Muscle layer of duodenum (tissue), 2 donors: ENCODE results near the gene GPR75.
"Not testable (repeated sequence)": the region's sequence is repeated elsewhere in the genome, so short reads cannot be mapped to it uniquely, and the experiment has no call there.

Source experiments
- H3K27ac ChIP-seq: one replicate; pipeline ENCODE4 v1.7.0; 2013; ENCODE audit warnings: mild to moderate bottlenecking, low read length
- H3K27me3 ChIP-seq: one replicate; pipeline ENCODE4 v1.7.0; 2013; ENCODE audit warnings: low read depth, mild to moderate bottlenecking, control low read depth, low read length
- H3K36me3 ChIP-seq, 2 donors: one replicate each; pipeline ENCODE4 v1.7.0; 2013; ENCODE audit warnings: low read length in 2 of 2, control low read depth in 1 of 2, mild to moderate bottlenecking in 1 of 2; ENCODE audit not compliant: insufficient read depth in 2 of 2, control insufficient read depth in 1 of 2
- H3K4me1 ChIP-seq, 2 donors: one replicate each; pipeline ENCODE4 v1.7.0; 2013; ENCODE audit warnings: low read length in 2 of 2, mild to moderate bottlenecking in 2 of 2, control low read depth in 1 of 2, moderate library complexity in 1 of 2; ENCODE audit not compliant: insufficient read depth in 2 of 2, control insufficient read depth in 1 of 2
- H3K4me3 ChIP-seq, 2 donors: one replicate each; pipeline ENCODE4 v1.7.0; 2013; ENCODE audit warnings: low read length in 2 of 2, low read depth in 1 of 2, mild to moderate bottlenecking in 1 of 2
- H3K9me3 ChIP-seq, 2 donors: one replicate each; pipeline ENCODE4 v1.7.0; 2013; ENCODE audit warnings: low read length in 2 of 2, control low read depth in 1 of 2, mild to moderate bottlenecking in 1 of 2; ENCODE audit not compliant: control insufficient read depth in 1 of 2
- donor health status: healthy.

GPR75 gene

DNA sequence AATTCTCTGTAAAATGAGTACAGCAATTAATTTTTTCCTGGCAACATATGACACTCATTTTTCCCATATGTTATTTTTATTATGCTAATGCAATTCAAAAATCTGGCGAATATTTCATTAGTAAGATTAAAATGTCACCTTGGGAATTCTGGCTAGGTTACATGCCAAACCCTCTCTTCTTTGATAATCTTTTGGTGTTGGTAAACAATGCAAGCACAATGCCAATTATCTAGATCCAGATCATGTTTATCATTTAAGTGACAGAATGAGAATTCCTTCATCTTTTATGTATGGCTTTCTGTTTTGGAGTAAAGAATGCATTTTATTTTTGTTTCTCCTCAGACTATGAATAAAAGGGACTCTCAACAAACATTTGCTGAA lies 33.7 kb downstream of the GPR75 start:
- H3K4me1 ChIP-seq, result no peaks in the 10 kb centered on the region
- peaks cover 0 to 4% of the 10 kb centered on the region in 2 donors for H3K36me3 ChIP-seq
- no peaks in the 10 kb centered on the region for H3K27me3 ChIP-seq
- H3K4me3 ChIP-seq, result no peak overlapping the region
- no peak overlapping the region for H3K27ac ChIP-seq
- H3K9me3 ChIP-seq, result no peaks in the 10 kb centered on the region

DNA sequence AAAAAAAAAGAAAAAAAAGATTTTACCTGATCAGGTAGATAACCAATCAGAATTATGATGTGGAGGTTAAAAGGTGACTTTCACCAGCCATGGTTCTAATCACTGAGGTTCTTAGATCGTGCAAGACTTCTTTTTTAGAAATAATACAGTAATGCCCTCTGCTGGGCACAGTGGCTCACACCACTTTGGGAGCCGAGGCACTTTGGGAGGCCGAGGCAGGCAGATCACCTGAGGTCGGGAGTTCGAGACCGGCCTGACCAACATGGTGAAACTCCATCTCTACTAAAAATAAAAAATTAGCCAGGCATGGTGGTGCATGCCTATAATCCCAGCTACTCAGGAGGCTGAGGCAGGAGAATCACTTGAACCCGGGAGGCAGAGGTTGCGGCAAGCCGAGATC lies 36.1 kb downstream of the GPR75 start:
- H3K4me3 ChIP-seq, H3K27me3 ChIP-seq, H3K27ac ChIP-seq: not testable (repeated sequence)

DNA sequence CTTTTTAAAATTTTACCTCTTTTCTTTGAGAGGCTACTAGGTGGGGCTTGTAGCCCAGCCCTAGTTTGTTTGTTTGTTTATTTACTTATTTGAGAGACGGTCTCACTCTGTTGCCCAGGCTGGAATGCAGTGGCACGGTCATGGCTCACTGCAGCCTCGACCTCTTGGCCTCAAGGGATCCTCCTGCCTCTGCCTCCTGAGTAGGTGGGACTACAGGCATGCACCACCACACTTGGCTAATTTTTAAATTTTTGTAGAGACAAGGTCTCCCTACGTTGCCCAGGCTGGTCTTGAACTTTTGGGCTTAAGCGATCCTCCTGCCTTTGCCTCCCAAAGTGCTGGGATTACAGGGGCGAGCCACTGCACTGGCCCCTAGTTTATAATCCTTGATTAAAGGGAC lies 38.0 kb downstream of the GPR75 start:
- no peak overlapping the region for H3K4me3 ChIP-seq

More for the DNA sequence above, 36.1 kb downstream of the GPR75 start:
- peaks cover 9 to 16% of the 10 kb centered on the region in 2 donors for H3K36me3 ChIP-seq
- H3K4me1 ChIP-seq, H3K9me3 ChIP-seq: not testable (repeated sequence)

DNA sequence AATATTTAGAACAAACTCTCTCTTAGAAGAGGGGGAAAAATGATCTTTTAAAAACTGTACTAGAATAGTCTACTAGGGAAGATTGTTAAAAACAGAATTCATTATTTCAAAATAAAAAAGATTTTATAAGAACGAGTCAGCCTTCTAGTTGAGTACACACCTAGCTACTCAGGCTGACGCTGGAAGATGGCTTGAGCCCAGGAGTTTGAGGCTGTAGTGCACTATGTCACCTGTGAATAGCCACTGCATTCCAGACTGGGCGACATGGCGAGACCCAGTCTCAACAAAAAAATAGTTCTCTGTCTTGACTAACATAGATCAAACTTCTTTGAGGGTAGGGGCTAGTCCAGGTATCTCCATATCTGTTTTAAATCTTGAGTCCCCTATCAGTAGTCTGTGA lies 39.1 kb downstream of the GPR75 start:
- H3K4me3 ChIP-seq, result no peak overlapping the region
- no peaks in the 10 kb centered on the region for H3K27me3 ChIP-seq
- no peaks in the 10 kb centered on the region for H3K4me1 ChIP-seq
- H3K27ac ChIP-seq, result no peak overlapping the region
- no peaks in the 10 kb centered on the region for H3K9me3 ChIP-seq
- peaks cover 17 to 36% of the 10 kb centered on the region in 2 donors for H3K36me3 ChIP-seq

More for the DNA sequence above, 38.0 kb downstream of the GPR75 start:
- Histone ChIP-seq H3K4me1 (no peaks in the 10 kb centered on the region), H3K27me3 (no peaks in the 10 kb centered on the region), H3K9me3 (no peaks in the 10 kb centered on the region), H3K36me3 (peaks cover 14 to 29% of the 10 kb centered on the region in 2 donors), H3K27ac (no peak overlapping the region)

DNA sequence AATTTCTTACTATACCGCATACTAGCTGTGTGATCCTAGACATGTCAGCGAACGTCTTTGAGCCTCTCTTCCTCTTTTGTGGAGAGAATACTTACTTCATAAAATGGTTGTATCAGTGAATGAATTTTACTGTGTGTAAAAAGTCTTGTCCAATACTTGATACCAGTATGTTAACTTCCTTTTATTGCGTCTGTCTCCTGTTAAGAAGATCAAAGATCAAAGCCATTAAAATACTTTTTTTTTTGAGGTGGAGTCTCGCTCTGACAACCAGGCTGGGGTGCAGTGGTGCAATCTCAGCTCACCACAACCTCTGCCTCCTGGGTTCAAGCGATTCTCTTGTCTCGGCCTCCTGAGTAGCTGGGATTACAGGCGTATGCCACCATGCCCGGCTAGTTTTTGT lies 39.7 kb downstream of the GPR75 start:
- Histone ChIP-seq H3K27ac (no peak overlapping the region), H3K36me3 (peaks cover 23 to 42% of the 10 kb centered on the region in 2 donors)

DNA sequence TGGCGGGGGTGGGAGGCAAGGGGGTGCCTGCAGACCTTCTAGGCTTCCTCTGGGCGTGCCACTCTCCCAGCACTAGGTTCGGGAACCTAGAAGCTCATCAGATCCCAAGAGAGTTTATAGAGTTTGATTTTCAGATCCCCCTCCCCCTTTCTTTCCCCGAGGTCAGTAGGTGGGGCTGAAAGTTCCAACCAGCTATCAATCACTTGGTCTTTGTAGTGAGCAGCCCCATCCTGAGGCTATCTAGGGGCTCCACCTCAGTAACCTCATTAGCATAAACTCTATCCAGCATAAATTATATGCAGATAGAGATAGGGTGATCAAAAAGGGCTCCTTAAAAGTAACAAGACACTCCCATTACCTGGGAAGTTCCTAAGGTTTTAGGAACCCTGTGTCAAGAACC lies 40.1 kb downstream of the GPR75 start:
- Histone ChIP-seq H3K27me3 (no peaks in the 10 kb centered on the region), H3K36me3 (peaks cover 23 to 44% of the 10 kb centered on the region in 2 donors), H3K9me3 (no peaks in the 10 kb centered on the region), H3K4me1 (no peaks in the 10 kb centered on the region), H3K4me3 (peak overlapping the region in 1 of 2 donors; percentile 26), H3K27ac (no peak overlapping the region)

More for the DNA sequence above, 39.7 kb downstream of the GPR75 start:
- Histone ChIP-seq H3K4me3 (peak overlapping the region in 1 of 2 donors; percentile 26), H3K9me3 (no peaks in the 10 kb centered on the region), H3K27me3 (no peaks in the 10 kb centered on the region), H3K4me1 (no peaks in the 10 kb centered on the region)

DNA sequence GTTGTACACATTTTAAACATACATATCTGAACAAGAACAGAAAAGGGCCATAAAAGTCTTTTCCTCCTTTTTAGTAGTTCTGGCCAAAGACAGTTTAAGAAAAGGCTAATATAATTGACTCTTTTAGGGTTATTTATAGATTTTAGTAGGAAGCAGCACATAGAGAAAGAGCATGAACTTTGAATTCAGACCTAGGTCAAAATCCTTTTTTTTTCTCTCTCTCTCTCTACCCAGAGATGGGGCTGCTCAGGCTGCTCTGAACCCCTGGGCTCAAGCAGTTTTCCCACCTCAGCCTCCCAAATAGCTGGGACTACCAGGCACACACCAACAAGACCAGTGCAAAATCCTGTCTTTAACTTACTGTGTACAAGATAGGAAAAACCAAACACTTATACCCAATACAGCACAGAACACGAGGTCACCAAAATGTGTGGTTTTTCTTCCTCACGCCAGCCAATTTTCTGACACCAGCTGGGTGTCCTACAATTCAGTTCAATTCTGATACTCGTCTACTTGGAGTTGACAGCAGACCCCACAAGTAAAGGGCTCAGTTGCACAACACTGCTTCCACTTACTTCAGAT lies 40.8 kb downstream of the GPR75 start:
- no peaks in the 10 kb centered on the region for H3K4me1 ChIP-seq
- peaks cover 23 to 45% of the 10 kb centered on the region in 2 donors for H3K36me3 ChIP-seq
- no peaks in the 10 kb centered on the region for H3K27me3 ChIP-seq
- H3K9me3 ChIP-seq, result no peaks in the 10 kb centered on the region
- H3K27ac ChIP-seq, result no peak overlapping the region
- H3K4me3 ChIP-seq, result no peak overlapping the region

DNA sequence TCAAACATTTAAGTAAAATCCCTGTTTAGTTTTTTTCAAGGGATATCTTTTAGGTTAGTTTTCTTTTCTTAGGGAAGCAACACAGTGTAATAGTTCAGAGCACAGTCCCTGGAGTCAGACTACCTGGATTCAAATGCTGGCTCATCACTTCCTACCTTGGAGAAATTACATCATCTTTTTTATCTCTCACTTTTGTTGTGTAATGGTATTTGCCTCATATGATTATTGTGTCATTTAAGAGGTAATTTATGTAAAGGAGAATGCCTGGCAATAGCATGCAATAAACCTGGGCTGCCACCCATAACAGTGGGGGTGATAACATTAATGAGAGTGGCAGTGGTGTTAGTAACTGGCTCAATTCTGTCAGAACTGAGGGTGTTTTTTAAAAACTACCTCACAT lies 46.6 kb downstream of the GPR75 start:
- H3K4me3 ChIP-seq, result no peak overlapping the region
- no peaks in the 10 kb centered on the region for H3K9me3 ChIP-seq
- no peaks in the 10 kb centered on the region for H3K27me3 ChIP-seq
- no peak overlapping the region for H3K27ac ChIP-seq
- no peaks in the 10 kb centered on the region for H3K4me1 ChIP-seq
- peaks cover 55 to 79% of the 10 kb centered on the region in 2 donors for H3K36me3 ChIP-seq

DNA sequence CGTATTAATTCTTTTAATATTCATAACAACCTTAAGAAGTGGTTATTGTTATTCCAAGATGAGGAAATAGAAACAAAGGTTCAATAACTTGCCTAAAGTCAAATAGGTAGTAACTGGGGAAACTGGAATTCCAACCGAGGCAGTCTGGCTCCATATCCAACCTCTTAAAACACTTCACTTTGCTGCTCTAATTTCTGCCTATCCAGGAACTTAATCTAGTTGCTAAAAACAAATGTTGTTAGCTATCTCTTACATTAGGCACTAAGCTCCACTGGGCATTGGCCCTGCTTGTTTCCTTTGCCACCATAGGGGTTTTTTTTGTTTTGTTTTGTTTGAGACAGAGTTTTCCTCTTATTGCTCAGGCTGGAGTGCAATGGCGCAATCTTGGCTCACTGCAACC lies 48.2 kb downstream of the GPR75 start:
- no peak overlapping the region for H3K27ac ChIP-seq
- H3K9me3 ChIP-seq, result no peaks in the 10 kb centered on the region
- peaks cover 61 to 80% of the 10 kb centered on the region in 2 donors for H3K36me3 ChIP-seq
- H3K27me3 ChIP-seq, result no peaks in the 10 kb centered on the region
- no peaks in the 10 kb centered on the region for H3K4me1 ChIP-seq
- H3K4me3 ChIP-seq, result no peak overlapping the region
